Activated CD4-positive, alpha-beta T cell treated with anti-CD3 and anti-CD28 coated beads for 24 hours (primary cell): ENCODE data around the gene RPUSD1.
"Not testable (repeated sequence)": the region's sequence is repeated elsewhere in the genome, so short reads cannot be mapped to it uniquely, and the experiment has no call there.

Source experiments
- DNase-seq, 2 donors: peaks; one replicate each; pipeline ENCODE4 v3.0.0-alpha.2; 2020; ENCODE audit warnings: low read depth in 2 of 2

RPUSD1 gene

DNA sequence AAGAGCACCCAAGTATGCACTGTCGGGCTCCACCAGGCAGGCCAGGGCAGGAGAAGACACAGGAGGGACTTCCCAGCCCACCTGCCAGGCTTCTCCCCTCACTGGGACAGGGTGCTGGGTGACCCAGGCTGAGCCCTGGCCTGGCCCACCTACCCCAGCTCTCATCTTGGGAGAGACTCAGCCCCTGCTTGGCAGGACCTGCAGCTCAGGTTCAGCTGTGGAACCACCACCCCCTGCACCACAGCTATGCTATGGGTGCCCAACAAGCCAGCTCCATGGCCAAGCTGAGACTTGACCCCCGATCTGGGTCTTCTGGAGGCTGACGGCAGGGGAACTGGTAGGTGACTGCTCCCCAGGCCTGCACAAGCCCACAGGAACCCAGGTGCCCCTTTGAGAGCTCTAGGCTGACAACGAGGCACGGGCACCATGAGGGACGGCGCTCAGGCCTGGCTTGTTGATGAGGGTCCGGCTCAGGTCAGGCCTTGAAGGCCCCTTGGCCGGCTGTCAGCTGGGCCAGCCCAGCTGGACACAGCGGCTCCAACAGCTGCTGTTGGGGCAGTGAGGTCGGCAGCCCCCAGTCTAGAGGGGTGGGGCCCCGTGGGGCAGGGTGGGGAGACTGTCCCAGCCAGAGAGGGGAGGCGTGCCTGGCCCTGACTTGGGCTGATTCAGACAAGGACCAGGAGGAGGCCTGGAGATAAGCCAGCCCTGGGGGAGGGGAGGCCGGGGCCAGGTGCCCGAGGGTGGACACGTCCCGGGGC lies 4.6 kb downstream of the RPUSD1 start:
- DNase-seq: no peak

DNA sequence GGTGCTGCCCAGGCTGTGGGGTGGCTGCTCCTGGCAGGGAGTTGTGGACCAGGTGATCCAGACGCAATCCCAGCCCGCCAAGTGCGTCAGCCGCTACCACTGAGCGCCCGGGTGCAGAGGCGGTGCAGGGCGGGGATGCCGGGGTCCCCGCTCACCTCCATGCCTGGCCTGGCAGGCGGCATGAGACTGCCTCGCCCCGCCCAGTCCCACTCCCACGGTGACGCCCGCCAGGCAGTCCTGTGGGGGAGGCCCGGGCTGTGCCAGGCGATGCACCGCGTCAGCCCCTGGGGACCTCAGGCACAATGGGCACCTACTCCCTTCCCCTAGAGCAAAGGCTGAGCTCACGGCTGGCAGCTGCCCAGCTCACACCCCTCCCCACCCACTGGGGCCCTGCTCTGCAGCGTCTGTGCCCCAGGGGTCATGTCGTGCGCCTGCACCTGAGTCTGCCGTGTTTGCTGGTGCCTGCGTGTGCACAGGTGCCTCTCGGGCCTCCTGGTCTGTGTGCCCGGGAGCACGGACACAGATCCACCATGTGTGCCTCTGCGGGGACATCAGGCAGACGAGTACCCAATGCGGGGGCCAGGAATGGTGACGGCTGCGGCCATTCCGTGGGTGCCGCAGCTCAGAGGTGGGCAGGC lies 5.3 kb downstream of the RPUSD1 start:
- no peak for DNase-seq

DNA sequence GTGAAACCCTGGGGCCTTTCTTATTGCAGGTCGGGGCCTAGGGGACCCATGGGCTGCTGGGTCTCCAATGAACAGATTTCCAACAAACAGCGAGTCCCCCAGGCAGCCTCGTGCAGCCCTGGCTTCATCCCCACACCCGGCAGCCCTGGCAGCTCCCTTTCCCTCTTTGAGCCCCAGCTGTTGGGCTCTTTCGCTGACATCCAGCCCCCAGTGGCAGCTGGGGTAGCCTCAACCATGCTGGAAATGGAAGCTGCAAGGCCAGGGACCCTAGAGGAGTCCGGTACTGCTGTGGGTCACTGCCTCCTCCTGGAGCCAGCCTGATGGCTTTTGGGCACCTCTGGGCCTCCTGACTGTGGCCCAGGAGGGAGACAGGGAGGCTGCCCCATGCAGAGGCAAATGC lies 5.9 kb downstream of the RPUSD1 start:
- DNase-seq: no peak

DNA sequence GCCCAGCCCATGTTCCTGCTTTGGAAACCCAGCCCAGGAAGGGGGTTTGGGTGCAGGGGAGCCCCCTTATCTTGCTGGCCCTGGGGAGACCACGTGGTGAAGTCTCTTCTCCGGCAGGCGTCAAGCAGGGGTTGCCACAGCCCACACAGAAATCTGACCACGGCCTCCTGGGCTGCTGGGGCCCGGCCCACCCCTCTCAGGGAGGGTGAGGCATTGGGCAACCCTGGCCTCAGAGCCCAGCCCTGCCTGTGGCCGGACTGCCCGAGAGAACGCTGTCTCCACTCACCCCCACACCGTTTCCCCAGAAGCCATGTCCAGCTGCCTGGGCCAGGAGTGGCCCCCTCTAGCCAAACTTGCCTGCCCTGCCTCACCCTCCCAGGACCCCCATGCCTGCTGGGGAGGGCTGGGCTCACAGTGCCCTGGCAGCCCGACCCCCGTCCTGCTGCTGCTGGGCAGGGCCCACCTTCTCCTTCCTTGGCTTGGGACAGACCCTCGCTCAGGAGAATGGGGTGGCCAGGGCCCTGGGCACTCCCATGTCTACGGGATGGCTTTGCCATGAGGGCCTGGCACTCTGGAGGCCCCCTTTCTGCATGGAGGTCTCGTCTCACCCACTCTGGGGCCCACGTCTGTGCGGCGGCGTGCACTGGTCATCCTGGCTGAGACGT lies 6.7 kb downstream of the RPUSD1 start:
- DNase-seq: no peak

DNA sequence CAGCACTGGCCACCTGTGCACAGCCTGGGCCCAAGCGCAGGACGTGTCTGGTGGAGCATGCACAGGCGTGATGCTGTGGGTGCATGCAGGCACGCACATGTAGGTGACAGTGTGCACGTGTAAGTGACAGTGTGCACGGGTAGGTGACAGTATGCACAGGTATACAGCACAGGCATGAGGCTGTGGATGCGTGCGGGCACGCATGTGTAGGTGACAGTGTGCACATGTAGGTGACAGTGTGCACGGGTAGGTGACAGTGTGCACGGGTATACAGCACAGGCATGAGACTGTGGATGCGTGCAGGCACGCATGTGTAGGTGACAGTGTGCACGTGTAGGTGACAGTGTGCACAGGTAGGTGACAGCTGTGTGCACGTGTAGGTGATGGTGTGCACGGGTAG lies 7.9 kb downstream of the RPUSD1 start:
- no peak for DNase-seq

DNA sequence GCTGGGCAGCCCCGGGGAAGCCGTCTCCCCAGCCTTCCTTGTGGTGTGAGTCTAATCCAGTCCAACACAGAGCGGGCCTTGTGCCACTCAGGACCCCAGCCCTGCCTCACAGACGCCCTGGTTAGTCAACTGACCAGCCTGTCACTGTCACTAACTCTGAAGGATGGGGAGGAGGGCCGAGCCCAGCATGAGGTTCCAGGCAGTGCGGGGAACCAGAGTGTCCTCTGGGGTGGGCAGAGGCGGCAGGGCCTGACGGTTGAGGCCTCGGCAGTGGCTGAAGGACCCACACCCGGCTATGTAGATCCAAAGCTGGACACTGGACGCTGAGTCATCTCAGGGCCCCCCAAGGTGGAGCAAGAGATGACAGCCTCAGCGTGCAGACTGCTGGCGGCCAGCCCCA lies 8.6 kb downstream of the RPUSD1 start:
- DNase-seq: no peak

DNA sequence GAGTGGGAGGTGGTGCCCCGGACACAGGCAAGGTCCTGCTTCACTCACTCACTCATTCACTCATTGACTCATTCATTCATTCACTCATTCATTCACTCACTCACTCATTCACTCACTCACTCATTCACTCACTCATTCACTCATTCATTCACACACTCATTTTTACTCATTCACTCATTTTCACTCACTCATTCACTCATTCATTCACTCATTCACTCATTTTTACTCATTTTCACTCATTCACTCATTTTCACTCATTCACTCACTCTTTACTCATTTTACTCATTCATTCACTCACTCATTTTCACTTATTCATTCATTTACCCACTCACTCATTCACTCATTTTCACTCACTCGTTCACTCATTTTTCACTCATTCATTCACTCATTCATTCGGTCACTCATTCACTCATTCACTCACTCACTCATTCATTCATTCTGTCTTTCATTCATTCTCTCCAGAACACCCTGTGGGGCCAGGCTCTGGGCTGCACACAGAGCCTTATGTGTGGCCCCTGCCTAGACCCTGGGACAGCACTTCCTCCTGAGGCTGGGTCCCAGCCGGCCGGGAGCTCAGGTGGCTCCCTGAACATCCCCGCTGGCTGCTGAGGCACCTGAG lies 9.2 kb downstream of the RPUSD1 start:
- no peak for DNase-seq

DNA sequence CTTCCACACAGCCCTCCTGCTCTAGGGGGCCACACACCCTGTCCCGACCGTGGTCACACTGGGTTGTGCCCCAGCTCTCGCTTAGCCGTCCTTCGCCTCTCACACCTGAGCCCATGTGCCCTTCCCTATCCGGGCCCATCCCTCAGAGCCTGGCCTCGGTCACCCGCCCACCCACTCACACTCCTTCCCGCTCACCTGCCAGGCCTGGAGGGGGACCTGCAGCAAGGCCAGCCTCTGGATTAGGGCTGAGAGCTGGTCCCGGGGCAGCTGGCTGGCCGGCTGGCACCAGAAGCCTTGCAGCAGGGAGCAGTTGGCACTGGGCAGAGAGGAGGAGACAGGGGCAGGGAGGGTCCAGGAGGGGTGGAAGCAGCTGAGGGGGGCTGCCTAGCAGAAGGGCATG lies 9.7 kb downstream of the RPUSD1 start:
- DNase-seq: no peak

DNA sequence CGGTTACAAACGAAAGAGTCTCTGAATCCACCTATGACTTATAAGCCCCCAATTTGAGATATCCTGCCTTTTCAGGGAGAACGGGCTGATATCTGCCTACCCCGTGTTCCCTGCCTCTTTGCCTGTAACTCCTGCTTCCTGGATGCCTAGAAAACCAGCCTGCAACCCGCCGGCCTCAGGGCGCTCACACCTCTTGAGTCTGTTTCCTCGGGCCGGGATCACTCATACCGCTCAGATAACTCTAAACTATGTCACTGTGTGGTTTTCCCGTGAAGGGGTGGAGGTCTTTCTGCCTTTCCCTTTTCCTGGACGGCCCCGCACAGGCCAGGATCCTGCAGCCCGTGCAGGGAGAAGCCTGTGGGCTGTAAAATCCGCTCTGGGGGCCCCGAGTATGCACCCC lies 10.4 kb downstream of the RPUSD1 start:
- no peak for DNase-seq

DNA sequence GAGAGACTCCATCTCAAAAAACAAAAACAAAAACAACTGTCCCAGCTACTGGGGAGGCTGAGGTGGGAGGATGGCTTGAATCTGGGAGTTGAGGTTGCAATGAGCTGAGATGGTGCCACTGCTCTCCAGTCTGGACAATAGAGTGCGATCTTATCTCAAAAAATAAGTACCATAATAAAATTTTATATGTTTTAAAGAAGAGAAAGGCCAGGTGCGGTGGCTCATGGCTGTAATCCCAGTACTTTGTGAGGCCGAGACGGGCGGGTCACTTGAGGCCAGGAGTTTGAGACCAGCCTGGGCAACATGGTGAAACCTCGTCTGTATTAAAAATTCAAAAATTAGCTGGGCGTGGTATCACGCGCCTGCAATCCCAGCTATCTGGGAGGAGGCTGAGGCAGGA lies 11.4 kb downstream of the RPUSD1 start:
- DNase-seq: no peak

DNA sequence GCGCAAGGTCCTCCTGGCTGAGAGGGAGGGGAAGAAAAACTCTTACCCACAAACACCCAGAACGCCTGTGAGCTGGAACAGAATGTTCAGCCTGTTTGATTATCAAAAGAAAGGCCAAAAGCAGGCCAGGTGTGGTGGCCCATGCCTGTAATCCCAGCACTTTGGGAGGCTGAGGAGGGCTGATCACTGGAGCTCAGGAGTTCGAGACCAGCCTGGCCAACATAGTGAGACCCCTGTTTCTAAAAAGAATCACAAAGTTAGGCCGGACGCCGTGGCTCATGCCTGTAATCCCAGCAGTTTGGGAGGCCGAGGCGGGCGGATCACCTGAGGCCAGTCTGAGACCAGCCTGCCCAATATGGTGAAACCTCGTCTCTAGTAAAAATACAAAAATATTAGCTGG lies 11.9 kb downstream of the RPUSD1 start:
- DNase-seq: not testable (repeated sequence)

DNA sequence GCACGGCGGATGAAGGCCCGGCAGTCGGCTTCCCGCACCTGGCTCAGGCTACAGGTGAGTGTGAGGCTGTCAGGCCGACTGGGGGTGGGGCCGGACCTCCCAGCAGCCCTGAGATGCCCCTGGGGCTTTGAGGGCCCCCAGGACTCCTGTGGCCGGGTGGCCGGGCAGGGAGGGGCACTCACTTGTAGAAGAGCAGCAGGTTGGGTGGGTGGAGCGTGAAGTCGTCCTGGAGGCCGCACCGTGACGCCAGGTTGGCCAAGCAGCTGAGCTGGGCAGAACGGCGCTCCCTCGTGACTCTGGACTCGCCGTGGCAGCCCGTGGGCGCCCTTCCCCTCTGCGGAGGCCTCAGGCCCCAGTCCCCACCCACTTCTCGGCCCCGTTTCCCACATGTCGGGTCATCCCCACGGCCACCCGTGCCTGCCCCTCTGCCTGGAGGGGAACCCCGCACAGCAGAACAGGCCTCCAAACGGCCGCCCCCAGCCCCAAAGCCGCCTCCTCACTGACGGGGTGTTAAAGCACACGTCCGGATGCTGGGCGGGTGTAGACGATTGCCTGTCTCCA lies 12.9 kb downstream of the RPUSD1 start:
- DNase-seq: no peak

DNA sequence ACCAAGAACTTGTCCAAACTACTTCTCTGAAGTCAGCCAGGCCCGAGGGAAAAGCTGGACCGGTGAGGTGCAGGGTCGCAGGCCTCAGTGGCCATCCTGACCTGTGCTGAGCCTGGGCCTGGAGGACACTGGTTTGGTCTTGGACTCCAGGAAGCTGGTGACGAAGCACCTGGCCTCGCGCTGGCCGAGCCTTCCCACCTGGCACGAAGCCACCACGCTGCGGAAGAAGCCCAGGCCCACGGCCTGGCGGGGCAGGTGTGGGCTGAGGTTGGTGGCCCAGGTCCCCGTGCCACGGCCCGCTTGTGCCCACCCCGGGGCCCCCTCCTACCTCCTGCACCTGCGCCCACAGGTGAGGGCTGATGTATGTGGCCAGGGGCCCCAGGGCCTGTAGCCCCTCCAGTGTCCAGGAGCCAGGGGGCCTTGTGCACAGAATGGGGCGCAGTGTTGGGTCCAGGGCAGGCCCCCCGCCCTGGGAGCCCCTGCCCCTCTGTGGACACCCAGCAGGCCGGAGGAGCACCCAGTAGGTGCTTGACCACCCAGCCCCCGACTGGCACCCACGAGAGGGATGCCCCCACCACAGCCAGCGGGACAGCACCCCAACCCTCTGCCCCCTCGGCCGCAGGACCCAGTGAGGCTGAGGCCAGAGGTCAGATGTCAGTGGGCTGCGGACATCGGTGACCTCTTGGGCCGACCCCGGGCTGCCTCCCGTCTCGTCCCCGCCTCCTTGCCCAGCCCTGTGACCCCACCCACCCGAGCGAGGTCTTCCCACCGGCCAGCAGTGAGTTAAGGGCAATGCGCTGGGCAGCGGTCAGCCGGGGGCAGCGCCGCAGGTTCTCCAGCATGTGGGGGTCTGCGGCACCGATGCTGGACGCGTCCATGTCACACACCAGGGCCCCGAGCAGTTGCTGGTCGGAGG lies 13.8 kb downstream of the RPUSD1 start:
- DNase-seq: no peak

DNA sequence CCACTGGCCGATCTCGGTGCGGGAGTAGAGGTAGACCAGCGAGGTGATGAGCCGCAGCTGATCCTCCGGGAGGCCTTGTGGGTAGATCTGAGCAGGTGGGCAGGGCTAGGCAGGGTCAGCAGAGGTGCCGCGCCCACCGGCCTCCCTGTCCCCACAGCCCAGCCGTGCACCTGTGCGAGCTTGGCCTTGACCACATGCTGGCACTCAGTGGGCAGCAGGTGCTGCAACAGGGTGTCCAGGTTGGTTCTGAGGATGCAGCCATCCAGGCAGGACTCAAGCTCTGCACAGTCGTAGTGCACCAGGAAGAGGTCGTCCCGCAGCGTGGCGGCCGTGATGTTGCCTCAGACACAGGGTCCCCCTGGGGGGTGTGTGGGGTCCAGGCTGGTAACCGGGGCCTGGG lies 15.2 kb downstream of the RPUSD1 start:
- no peak for DNase-seq

DNA sequence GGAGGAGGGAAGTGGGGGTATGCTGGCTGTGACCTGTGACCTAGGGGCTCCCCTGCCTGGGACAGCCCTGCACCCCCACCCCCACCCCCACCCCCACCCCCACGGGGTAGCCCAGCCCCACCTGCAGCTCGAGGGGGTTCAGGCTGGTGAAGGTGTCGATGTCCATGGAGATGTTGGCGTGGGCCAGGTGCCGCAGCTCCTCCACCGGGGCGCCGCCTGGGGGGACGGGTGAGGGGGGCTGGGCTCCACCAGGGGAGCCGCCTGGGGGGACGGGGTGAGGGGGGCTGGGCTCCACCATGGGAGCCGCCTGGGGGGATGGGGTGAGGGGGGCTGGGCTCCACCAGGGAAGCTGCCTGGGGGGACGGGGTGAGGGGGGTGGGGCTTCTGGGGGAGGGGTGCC lies 17.8 kb downstream of the RPUSD1 start:
- no peak for DNase-seq

DNA sequence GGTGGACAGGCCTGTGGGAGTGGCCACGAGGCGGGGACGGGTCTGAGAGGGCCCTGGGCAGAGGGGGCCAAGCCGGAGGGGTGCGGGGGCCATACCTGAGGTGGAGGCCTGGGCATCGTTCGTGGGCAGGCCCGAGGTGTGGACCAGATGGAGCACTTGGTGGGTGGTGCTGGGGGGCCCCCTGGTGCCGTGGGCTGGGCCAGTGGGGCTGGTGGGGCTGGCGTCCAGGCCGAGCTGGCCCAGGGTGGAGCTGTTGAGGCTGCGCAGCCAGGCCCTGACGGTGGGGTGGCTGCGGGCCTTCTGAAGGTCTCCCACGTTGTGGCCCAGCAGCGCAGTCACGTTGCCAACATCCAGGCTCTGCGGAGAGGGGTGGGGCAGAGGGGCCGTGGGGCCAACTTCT lies 18.2 kb downstream of the RPUSD1 start:
- DNase-seq: no peak

DNA sequence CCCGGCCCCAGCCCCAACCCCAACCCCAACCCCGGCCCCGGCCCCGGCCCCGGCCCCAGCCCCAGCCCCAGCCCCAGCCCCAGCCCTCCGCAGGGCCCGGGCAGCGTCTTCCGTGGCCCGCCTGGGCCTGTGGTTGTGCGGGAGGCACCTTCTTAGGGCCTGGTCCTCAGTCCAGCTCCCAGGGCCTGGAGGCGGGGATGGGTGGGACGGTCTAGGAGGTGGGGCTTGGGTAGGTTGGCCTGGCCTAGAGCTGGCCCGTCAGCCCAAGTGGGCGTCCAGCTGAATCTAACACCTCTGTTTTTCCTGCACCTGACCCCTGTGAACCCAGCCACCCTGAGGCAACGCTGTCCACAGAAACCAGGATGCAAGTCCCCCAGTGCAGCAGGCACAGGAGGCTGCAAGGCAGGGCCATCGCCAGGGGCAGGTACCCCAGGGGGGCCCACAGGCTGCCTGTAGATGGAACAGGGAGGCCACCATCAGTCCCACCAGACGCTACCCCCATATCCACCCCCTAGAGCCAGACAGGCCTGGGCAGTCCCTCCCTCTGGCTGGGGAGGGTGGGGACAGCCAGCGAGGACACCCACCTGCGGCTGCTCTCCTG lies 18.9 kb downstream of the RPUSD1 start:
- no peak for DNase-seq

DNA sequence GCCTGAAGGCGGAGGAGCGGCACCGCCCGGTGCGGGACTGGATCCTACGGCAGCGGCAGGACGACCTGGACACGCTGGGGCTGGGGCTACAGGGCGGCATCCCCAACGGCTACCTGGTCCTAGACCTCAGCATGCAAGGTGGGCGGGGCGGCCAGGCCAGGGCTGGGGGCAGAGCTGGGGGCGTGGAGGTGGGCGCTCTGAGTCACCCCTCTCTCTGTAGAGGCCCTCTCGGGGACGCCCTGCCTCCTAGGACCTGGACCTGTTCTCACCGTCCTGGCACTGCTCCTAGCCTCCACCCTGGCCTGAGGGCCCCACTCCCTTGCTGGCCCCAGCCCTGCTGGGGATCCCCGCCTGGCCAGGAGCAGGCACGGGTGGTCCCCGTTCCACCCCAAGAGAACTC lies 19.8 kb downstream of the RPUSD1 start:
- no peak for DNase-seq

DNA sequence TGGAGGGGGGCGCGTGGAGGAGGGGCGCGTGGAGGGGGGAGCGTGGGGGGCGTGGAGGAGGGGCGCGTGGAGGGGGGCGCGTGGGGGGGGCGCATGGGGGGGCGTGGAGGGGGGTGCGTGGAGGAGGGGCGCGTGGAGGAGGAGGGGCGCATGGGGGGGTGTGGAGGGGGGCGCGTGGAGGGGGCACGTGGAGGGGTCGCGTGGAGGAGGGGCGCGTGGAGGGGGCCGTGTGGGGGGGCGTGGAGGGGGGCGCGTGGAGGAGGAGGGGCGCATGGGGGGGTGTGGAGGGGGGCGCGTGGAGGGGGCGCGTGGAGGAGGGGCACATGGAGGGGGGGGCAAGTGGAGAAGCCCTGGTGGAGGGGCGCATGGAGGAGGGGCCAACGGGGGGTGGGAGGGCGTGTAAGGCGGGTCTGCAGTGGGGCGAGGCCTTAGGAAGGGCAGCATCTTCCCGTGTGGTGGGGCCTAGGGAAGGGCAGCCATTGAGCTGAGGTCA lies 20.4 kb downstream of the RPUSD1 start:
- no peak for DNase-seq

DNA sequence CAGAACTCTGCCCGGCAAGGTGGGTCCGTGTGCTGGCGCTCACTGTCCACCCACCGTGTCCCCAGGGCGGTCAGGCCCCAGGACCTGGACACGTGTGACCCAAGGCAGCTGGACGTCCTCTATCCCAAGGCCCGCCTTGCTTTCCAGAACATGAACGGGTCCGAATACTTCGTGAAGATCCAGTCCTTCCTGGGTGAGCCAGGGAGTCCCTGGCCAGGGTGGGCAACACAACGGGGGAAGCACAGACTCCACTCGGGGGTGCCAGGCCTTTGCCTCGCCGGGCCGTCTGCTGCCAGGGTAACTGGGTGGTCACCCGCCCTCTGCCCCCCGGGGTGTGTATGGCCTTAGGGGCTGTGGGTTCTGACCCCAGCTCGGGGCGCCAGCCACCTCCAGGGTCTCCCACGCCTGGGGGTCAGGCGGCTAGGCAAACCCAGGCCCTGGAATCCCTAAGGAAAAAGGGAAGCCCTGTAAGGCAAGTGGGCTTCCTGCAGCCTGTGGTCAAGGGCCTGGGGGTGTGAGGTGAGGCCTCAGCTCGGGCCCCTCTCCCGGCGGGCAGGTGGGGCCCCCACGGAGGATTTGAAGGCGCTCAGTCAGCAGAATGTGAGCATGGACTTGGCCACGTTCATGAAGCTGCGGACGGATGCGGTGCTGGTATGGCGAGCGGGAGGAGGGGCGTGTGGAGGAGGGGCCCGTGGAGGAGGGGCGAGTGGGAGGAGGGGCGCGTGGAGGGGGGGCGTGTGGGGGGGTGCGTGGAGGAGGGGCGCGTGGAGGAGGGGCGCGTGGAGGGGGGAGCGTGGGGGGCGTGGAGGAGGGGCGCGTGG lies 21.2 kb downstream of the RPUSD1 start:
- no peak for DNase-seq
